Hair follicular keratinocyte (primary cell): ENCODE measurements around the gene TACR2. TPM values are rescaled to one million over a fixed set of nuclear protein-coding genes. Genes with fewer than 3 reads are reported as not detected.

ENCODE experiments used
- total RNA-seq: library from RNA; depleted of rRNA; stranded (reverse); fragments of >200 nt; gene quantifications from 2 replicates; pipeline ENCODE4 v1.2.3, GENCODE V29; 2015

TACR2 gene
- total RNA-seq: not detected in 2 replicates

GRCh38 chr10:69416695-69417094 lies at the start of gene TACR2:
TACR2 (minus strand) TSS chr10:69416918; CDS start chr10:69416323, 595 bp downstream.

GRCh38 chr10:69451209-69451783 lies 34.6 kb upstream of the TACR2 start, which contains the start of gene TSPAN15:
TSPAN15 (plus strand) TSS chr10:69451465; CDS start chr10:69451595, 130 bp downstream.

Other genes starting within 250 kb of the TACR2 start
- 21.8 and 30.1 TPM in 2 replicates for gene SUPV3L1, start 236.7 kb downstream of the TACR2 start, total RNA-seq
- 0.08 and 0.27 TPM in 2 replicates for gene HKDC1, start 196.6 kb downstream of the TACR2 start, total RNA-seq
- gene HK1, start 138.4 kb downstream of the TACR2 start, total RNA-seq: 143 and 163 TPM in 2 replicates
- 2.9 and 4.9 TPM in 2 replicates for gene TSPAN15, start 34.5 kb upstream of the TACR2 start, total RNA-seq
- not detected in 2 replicates for gene NEUROG3, start 156.5 kb upstream of the TACR2 start, total RNA-seq
- 0.95 and 2.9 TPM in 2 replicates for gene FAM241B, start 213.3 kb upstream of the TACR2 start, total RNA-seq